GM23248 (cell line): ENCODE data around the gene KCNH5. TPM values are rescaled to one million over a fixed set of nuclear protein-coding genes. Genes with fewer than 3 reads are reported as not detected.

ENCODE experiments used
- DNase-seq: peaks from one replicate; pipeline ENCODE4 v3.0.0-alpha.2; 2015
- H2AFZ ChIP-seq: fragments of 200-600 bp; sonication (generic); 2 replicates; pipeline ENCODE4 v1.6.1; 2016; ENCODE audit warnings: antibody characterized with exemption
- H3F3A ChIP-seq: fragments of 200-600 bp; sonication (generic); 2 replicates; pipeline ENCODE4 v1.6.1; 2016; ENCODE audit warnings: mild to moderate bottlenecking, antibody characterized with exemption, mixed run types; ENCODE audit not compliant: insufficient read depth
- H3K27ac ChIP-seq: fragments of 200-600 bp; sonication (generic); 2 replicates; pipeline ENCODE4 v1.5.1; 2016; ENCODE audit warnings: mild to moderate bottlenecking
- H3K27me3 ChIP-seq: fragments of 200-600 bp; sonication (generic); replicated peaks from 2 replicates; pipeline ENCODE4 v1.6.1; 2016; ENCODE audit warnings: mild to moderate bottlenecking; ENCODE audit not compliant: insufficient read depth
- H3K36me3 ChIP-seq: fragments of 200-600 bp; sonication (generic); 2 replicates; pipeline ENCODE4 v1.6.1; 2016; ENCODE audit warnings: low read depth, mild to moderate bottlenecking
- H3K4me1 ChIP-seq: fragments of 200-600 bp; sonication (generic); 2 replicates; pipeline ENCODE4 v1.6.1; 2016; ENCODE audit warnings: mild to moderate bottlenecking; ENCODE audit not compliant: insufficient read depth
- H3K4me2 ChIP-seq: fragments of 200-600 bp; sonication (generic); one replicate; pipeline ENCODE4 v1.6.1; 2016; ENCODE audit warnings: mild to moderate bottlenecking; ENCODE audit not compliant: unreplicated experiment
- H3K4me3 ChIP-seq: fragments of 200-600 bp; sonication (generic); 2 replicates; pipeline ENCODE4 v1.5.1; 2016; ENCODE audit warnings: mild to moderate bottlenecking
- H3K79me2 ChIP-seq: fragments of 200-600 bp; sonication (generic); 2 replicates; pipeline ENCODE4 v1.6.1; 2016; ENCODE audit warnings: mild to moderate bottlenecking; ENCODE audit not compliant: insufficient read depth
- H3K9ac ChIP-seq: fragments of 200-600 bp; sonication (generic); 2 replicates; pipeline ENCODE4 v1.6.1; 2016; ENCODE audit warnings: mild to moderate bottlenecking
- H3K9me2 ChIP-seq: fragments of 200-600 bp; sonication (generic); 2 replicates; pipeline ENCODE4 v1.6.1; 2016; ENCODE audit warnings: mixed run types, mild to moderate bottlenecking, moderate library complexity; ENCODE audit not compliant: insufficient read depth
- H3K9me3 ChIP-seq: fragments of 200-600 bp; sonication (generic); one replicate; pipeline ENCODE4 v1.6.1; 2017; ENCODE audit warnings: low read depth
- H4K20me1 ChIP-seq: fragments of 200-600 bp; sonication (generic); 2 replicates; pipeline ENCODE4 v1.6.0; 2016; ENCODE audit not compliant: insufficient read depth
- EZH2 ChIP-seq: fragments of 200-600 bp; sonication (generic); IDR thresholded peaks from 2 replicates; pipeline ENCODE4 v1.6.1; 2018; ENCODE audit warnings: antibody characterized with exemption, mild to moderate bottlenecking; ENCODE audit not compliant: insufficient read depth, poor library complexity, severe bottlenecking
- EZH2phosphoT487 ChIP-seq: fragments of 200-600 bp; sonication (generic); IDR thresholded peaks from 2 replicates; pipeline ENCODE4 v1.6.1; 2018; ENCODE audit warnings: antibody characterized with exemption, moderate library complexity, mild to moderate bottlenecking, low read depth; ENCODE audit not compliant: insufficient read depth
- WGBS, 2 experiments: methylation state at CpG; one replicate each; pipeline ENCODE4 v1.1.6; 2015 to 2017; ENCODE audit warnings: low lambda C conversion rate in 2 of 2, low coverage in 1 of 2; ENCODE audit errors: missing lambda C conversion rate in 2 of 2; 5-methylcytosine and 5-hydroxymethylcytosine counted together
- in situ Hi-C: fragments of 300-500 bp; cut with MboI; formaldehyde crosslinking; loops from 2 replicates; pipeline ENCODE4 v1.15.0; 2020
- polyA plus RNA-seq: library from polyadenylated mRNA; unstranded; fragments of >200 nt; fragmentation: Nextera tagmentation; extraction: Ambion mirVana; gene quantifications from 2 replicates; pipeline ENCODE4 v1.2.1, GENCODE V29; 2016
- total RNA-seq: library from RNA; depleted of rRNA; stranded (reverse); fragments of >200 nt; shearing (Covaris generic); gene quantifications from 2 replicates; pipeline ENCODE4 v1.2.3, GENCODE V29; 2014

The KCNH5 gene
- total and polyA plus RNA-seq, 2 experiments from 2014 or later: not detected

DNA sequence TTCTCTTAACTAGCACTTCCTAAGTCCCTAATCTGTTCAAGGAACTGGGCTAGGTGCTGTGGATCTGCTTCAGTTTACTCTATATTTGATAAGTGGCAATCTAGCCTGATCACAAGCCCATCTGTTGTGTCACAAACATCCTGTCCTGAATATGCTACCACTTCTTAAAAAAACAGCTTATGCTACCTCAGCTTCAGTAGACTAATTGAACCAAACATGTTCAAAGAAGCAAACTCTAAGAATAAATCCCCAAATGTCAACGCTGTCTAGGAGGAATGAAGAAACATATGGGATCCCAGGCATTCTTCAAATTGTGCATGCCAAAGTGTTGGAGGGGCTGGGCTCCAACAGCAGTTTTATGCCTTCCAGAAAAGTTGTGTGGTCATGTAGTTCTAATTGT lies 10.4 kb upstream of the KCNH5 start:
- Histone ChIP-seq H3K9me3 (no peaks in the 10 kb centered on the region), H3K4me1 (no peaks in the 10 kb centered on the region), H3K36me3 (no peaks in the 10 kb centered on the region), H3K9me2 (no peaks in the 10 kb centered on the region), H3K9ac (no peak overlapping the region), H3F3A (no peaks in the 10 kb centered on the region), H2AFZ (no peak overlapping the region), H3K27ac (no peak overlapping the region), H4K20me1 (no peaks in the 10 kb centered on the region), H3K4me3 (no peak overlapping the region), H3K79me2 (no peaks in the 10 kb centered on the region), H3K4me2 (no peak overlapping the region), H3K27me3 (no peaks in the 10 kb centered on the region)
- TF ChIP-seq EZH2: no peak
- no peak for TF ChIP-seq EZH2phosphoT487
- DNase-seq: no peak
- in situ Hi-C loops: no loop called here
- 0 to 6% methylated on average over 1 of the region's 1 CpG for WGBS, 2 experiments

- Histone ChIP-seq H4K20me1 (no peaks in the 10 kb centered on the region), H3K79me2 (no peaks in the 10 kb centered on the region), H3K4me3 (no peak overlapping the region), H3K9me3 (no peaks in the 10 kb centered on the region), H3F3A (no peaks in the 10 kb centered on the region), H3K4me1 (no peaks in the 10 kb centered on the region), H3K27ac (no peak overlapping the region), H3K9ac (no peak overlapping the region), H3K27me3 (peaks cover 17% of the 10 kb centered on the region; the same call in 1 of the 2 replicates), H3K36me3 (no peaks in the 10 kb centered on the region), H3K9me2 (no peaks in the 10 kb centered on the region), H3K4me2 (no peak overlapping the region), H2AFZ (no peak overlapping the region)
- no peak for DNase-seq
- in situ Hi-C loops: no loop called here
- WGBS, 2 experiments: 21% methylated on average over 4 of the region's 4 CpGs
- TF ChIP-seq EZH2phosphoT487: no peak
- TF ChIP-seq EZH2: no peak
Observed at GRCh38 chr14:63051992-63052391, 6.7 kb upstream of the KCNH5 start.

- Histone ChIP-seq H3K4me2 (no peak overlapping the region), H3K27me3 (peaks cover 21% of the 10 kb centered on the region; the same call in 1 of the 2 replicates), H3K4me3 (no peak overlapping the region), H3K27ac (no peak overlapping the region), H3K79me2 (no peaks in the 10 kb centered on the region), H3K4me1 (no peaks in the 10 kb centered on the region), H3K9ac (no peak overlapping the region), H2AFZ (no peak overlapping the region), H4K20me1 (no peaks in the 10 kb centered on the region), H3F3A (no peaks in the 10 kb centered on the region), H3K9me2 (no peaks in the 10 kb centered on the region), H3K9me3 (no peaks in the 10 kb centered on the region), H3K36me3 (no peaks in the 10 kb centered on the region)
- WGBS, 2 experiments: 28% methylated on average over 2 of the region's 2 CpGs
- no peak for DNase-seq
- TF ChIP-seq EZH2 (no peak), EZH2phosphoT487 (no peak)
- in situ Hi-C loops: no loop called here
Observed at GRCh38 chr14:63051301-63051700, 6.0 kb upstream of the KCNH5 start.

- in situ Hi-C loops: no loop called here
Observed at GRCh38 chr14:63050694-63051093, 5.4 kb upstream of the KCNH5 start.

More at GRCh38 chr14:63050694-63051093, 5.4 kb upstream of the KCNH5 start:
- H2AFZ ChIP-seq: no peak overlapping the region
- no peaks in the 10 kb centered on the region for H4K20me1 ChIP-seq
- TF ChIP-seq EZH2 (no peak), EZH2phosphoT487 (no peak)
- peaks cover 26% of the 10 kb centered on the region; the same call in 1 of the 2 replicates for H3K27me3 ChIP-seq
- no peaks in the 10 kb centered on the region for H3K36me3 ChIP-seq
- WGBS, 2 experiments: 60 to 86% methylated on average over 2 of the region's 2 CpGs
- H3K79me2 ChIP-seq: no peaks in the 10 kb centered on the region
- no peak overlapping the region for H3K27ac ChIP-seq
- no peaks in the 10 kb centered on the region for H3K9me2 ChIP-seq
- no peak for DNase-seq
- H3K4me1 ChIP-seq: no peaks in the 10 kb centered on the region
- H3K4me2 ChIP-seq: no peak overlapping the region
- no peak overlapping the region for H3K9ac ChIP-seq
- no peak overlapping the region for H3K4me3 ChIP-seq
- no peaks in the 10 kb centered on the region for H3F3A ChIP-seq
- no peaks in the 10 kb centered on the region for H3K9me3 ChIP-seq
